ENCODE measurements around the gene DCUN1D2. TPM values are rescaled to one million over a fixed set of nuclear protein-coding genes. Genes with fewer than 3 reads are reported as not detected.

DCUN1D2 gene
- total RNA-seq, 4 donors from 2014 or later, result 13.6 to 32.5 (median 24.5) TPM

GRCh38 chr13:113468472-113469201 is 21.9 kb downstream of the DCUN1D2 start:
- H3K9me3 ChIP-seq, result no peaks in the 10 kb centered on the region
- peak; percentile 55 for DNase-seq (ENCODE audit: extremely low spot score)
- H3K36me3 ChIP-seq, result peaks cover 4 to 75% (median 34%) of the 10 kb centered on the region in 4 donors
- no peak for TF ChIP-seq POLR2A (IDR thresholded peaks at IDR 0.05; ENCODE audit: low read depth)
- TF ChIP-seq EP300 (IDR thresholded peaks at IDR 0.05), result no peak
- no peak for TF ChIP-seq CTCF (IDR thresholded peaks at IDR 0.05)
- no peak for TF ChIP-seq POLR2AphosphoS5 (IDR thresholded peaks at IDR 0.05)
- H3K4me3 ChIP-seq, result no peak overlapping the region
- intact Hi-C loops (cut with DNase I), result no loop called here
- 87% methylated on average over 22 of the region's 22 CpGs for WGBS
- no peak overlapping the region for H3K27ac ChIP-seq (replicated peaks in 1 of 4)
- no peaks in the 10 kb centered on the region for H3K27me3 ChIP-seq
- H3K4me1 ChIP-seq, result no peaks in the 10 kb centered on the region

GRCh38 chr13:113468029-113468428 is 22.5 kb downstream of the DCUN1D2 start:
- Histone ChIP-seq H3K4me1 (no peaks in the 10 kb centered on the region), H3K36me3 (peaks cover 4 to 69% (median 28%) of the 10 kb centered on the region in 4 donors), H3K9me3 (no peaks in the 10 kb centered on the region), H3K4me3 (no peak overlapping the region), H3K27ac (replicated peaks in 1 of 4) (no peak overlapping the region), H3K27me3 (no peaks in the 10 kb centered on the region)
- WGBS, result 89% methylated on average over 7 of the region's 7 CpGs
- intact Hi-C loops (cut with DNase I), result no loop called here
- TF ChIP-seq CTCF (IDR thresholded peaks at IDR 0.05) (no peak), POLR2A (IDR thresholded peaks at IDR 0.05; ENCODE audit: low read depth) (no peak), POLR2AphosphoS5 (IDR thresholded peaks at IDR 0.05) (no peak), EP300 (IDR thresholded peaks at IDR 0.05) (no peak)
- DNase-seq (ENCODE audit: extremely low spot score), result no peak

- intact Hi-C loops (cut with DNase I), result no loop called here
These were observed 24.1 kb downstream of the DCUN1D2 start for GRCh38 chr13:113466383-113466782.

GRCh38 chr13:113465300-113465699 is 25.2 kb downstream of the DCUN1D2 start:
- peaks cover 0 to 6% (median 0%) of the 10 kb centered on the region in 4 donors for H3K4me1 ChIP-seq
- no peak for TF ChIP-seq POLR2A (IDR thresholded peaks at IDR 0.05; ENCODE audit: low read depth)
- TF ChIP-seq EP300 (IDR thresholded peaks at IDR 0.05), result no peak
- TF ChIP-seq CTCF (IDR thresholded peaks at IDR 0.05), result no peak
- no peak for TF ChIP-seq POLR2AphosphoS5 (IDR thresholded peaks at IDR 0.05)
- DNase-seq (ENCODE audit: extremely low spot score), result no peak
- intact Hi-C loops (cut with DNase I), result no loop called here
- no peak overlapping the region for H3K27ac ChIP-seq (replicated peaks in 1 of 4)
- 67% methylated on average over 4 of the region's 4 CpGs for WGBS
- H3K27me3 ChIP-seq, result no peaks in the 10 kb centered on the region
- no peak overlapping the region for H3K4me3 ChIP-seq
- H3K36me3 ChIP-seq, result peaks cover under 1 to 75% (median 25%) of the 10 kb centered on the region in 4 donors
- no peaks in the 10 kb centered on the region for H3K9me3 ChIP-seq

More at GRCh38 chr13:113466383-113466782, 24.1 kb downstream of the DCUN1D2 start:
- 64% methylated on average over 3 of the region's 3 CpGs for WGBS
- no peak for DNase-seq (ENCODE audit: extremely low spot score)
- no peak for TF ChIP-seq POLR2A (IDR thresholded peaks at IDR 0.05; ENCODE audit: low read depth)
- no peak for TF ChIP-seq EP300 (IDR thresholded peaks at IDR 0.05)
- TF ChIP-seq POLR2AphosphoS5 (IDR thresholded peaks at IDR 0.05), result no peak
- no peak for TF ChIP-seq CTCF (IDR thresholded peaks at IDR 0.05)
- H3K4me1 ChIP-seq, result no peaks in the 10 kb centered on the region
- H3K4me3 ChIP-seq, result no peak overlapping the region
- peaks cover 0 to 69% (median 18%) of the 10 kb centered on the region in 4 donors for H3K36me3 ChIP-seq
- no peaks in the 10 kb centered on the region for H3K27me3 ChIP-seq
- H3K9me3 ChIP-seq, result no peaks in the 10 kb centered on the region
- no peak overlapping the region for H3K27ac ChIP-seq (replicated peaks in 1 of 4)

Measured in esophagus muscularis mucosa (tissue), 4 donors.